Hepatocyte (in vitro differentiated cells): ENCODE measurements around the gene ATG3.

ENCODE experiments used
- EZH2phosphoT487 ChIP-seq: fragments of 200-600 bp; sonication (generic); IDR thresholded peaks from one replicate; pipeline ENCODE4 v1.6.1; 2018; ENCODE audit warnings: antibody characterized with exemption, mild to moderate bottlenecking, low read depth, moderate library complexity; ENCODE audit not compliant: unreplicated experiment, severe bottlenecking
- TF ChIP-seq, protein P1 (sequence below): fragments of 200-600 bp; sonication (generic); IDR thresholded peaks from 2 replicates; pipeline ENCODE4 v1.5.1; 2016; ENCODE audit warnings: antibody characterized with exemption, mild to moderate bottlenecking; ENCODE audit not compliant: poor library complexity

DNA sequence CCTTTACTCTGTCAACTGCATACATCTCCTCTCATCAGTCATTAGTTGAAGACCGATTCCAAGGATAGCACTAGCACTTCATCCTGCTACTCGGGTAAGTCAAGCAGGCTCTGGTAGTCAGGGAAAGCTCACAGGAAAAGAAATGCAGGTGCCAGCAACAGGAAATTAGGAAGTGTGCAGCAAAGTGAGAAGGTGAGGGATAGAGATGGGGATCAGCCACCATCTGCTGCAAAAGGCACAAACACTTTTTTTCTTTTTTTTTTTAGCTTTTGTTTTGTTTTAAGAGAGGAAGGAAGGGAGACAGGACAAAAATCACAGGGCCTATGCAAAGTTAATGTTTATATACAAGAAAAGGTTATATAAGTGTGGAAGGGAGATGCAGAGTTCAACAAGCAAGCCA, 53.5 kb downstream of the ATG3 start:
- TF ChIP-seq, protein P1, sequence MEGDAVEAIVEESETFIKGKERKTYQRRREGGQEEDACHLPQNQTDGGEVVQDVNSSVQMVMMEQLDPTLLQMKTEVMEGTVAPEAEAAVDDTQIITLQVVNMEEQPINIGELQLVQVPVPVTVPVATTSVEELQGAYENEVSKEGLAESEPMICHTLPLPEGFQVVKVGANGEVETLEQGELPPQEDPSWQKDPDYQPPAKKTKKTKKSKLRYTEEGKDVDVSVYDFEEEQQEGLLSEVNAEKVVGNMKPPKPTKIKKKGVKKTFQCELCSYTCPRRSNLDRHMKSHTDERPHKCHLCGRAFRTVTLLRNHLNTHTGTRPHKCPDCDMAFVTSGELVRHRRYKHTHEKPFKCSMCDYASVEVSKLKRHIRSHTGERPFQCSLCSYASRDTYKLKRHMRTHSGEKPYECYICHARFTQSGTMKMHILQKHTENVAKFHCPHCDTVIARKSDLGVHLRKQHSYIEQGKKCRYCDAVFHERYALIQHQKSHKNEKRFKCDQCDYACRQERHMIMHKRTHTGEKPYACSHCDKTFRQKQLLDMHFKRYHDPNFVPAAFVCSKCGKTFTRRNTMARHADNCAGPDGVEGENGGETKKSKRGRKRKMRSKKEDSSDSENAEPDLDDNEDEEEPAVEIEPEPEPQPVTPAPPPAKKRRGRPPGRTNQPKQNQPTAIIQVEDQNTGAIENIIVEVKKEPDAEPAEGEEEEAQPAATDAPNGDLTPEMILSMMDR: no peak
- TF ChIP-seq EZH2phosphoT487: no peak
